Memory B cell (primary cell): ENCODE measurements around the gene ZNF609.

Source experiments
- ATAC-seq: fragments of 150-1000 bp; cut with Tn5 transposase; 2 replicates; pipeline ENCODE4 v1.10.0; 2021; ENCODE audit warnings: low read depth, mild to moderate bottlenecking, moderate library complexity
- DNase-seq, 2 donors: peaks; one replicate each; pipeline ENCODE4 v3.0.0; 2022; ENCODE audit warnings: low spot score in 2 of 2
- H3K27ac Mint-ChIP-seq: one replicate; pipeline ENCODE4 v1.8.0; 2022; ENCODE audit warnings: mild to moderate bottlenecking, moderate library complexity, mixed read lengths
- H3K27me3 Mint-ChIP-seq: one replicate; pipeline ENCODE4 v1.8.0; 2022; ENCODE audit warnings: mixed read lengths
- H3K36me3 Mint-ChIP-seq: one replicate; pipeline ENCODE4 v1.8.0; 2022; ENCODE audit warnings: mild to moderate bottlenecking, mixed read lengths
- H3K4me1 Mint-ChIP-seq: one replicate; pipeline ENCODE4 v1.8.0; 2022; ENCODE audit warnings: mixed read lengths
- H3K4me3 Mint-ChIP-seq: one replicate; pipeline ENCODE4 v1.8.0; 2022; ENCODE audit warnings: mild to moderate bottlenecking, moderate library complexity, mixed read lengths
- H3K9me3 Mint-ChIP-seq: one replicate; pipeline ENCODE4 v1.8.0; 2022; ENCODE audit warnings: mixed read lengths

The ZNF609 gene

GRCh38 chr15:64443747-64444621, 16.4 kb upstream of the ZNF609 start:
- DNase-seq (no peak), ATAC-seq (no peak)
- Mint-ChIP-seq H3K9me3 (no peaks in the 10 kb centered on the region), H3K4me1 (peaks cover 10% of the 10 kb centered on the region), H3K27me3 (no peaks in the 10 kb centered on the region), H3K36me3 (peaks cover 19% of the 10 kb centered on the region), H3K4me3 (no peak overlapping the region), H3K27ac (peak overlapping the region; percentile 18)

GRCh38 chr15:64444836-64445235, 15.5 kb upstream of the ZNF609 start:
- peaks cover 18% of the 10 kb centered on the region for H3K36me3 Mint-ChIP-seq
- no peak for DNase-seq
- ATAC-seq = no peak
- peaks cover 10% of the 10 kb centered on the region for H3K4me1 Mint-ChIP-seq
- no peak overlapping the region for H3K4me3 Mint-ChIP-seq
- no peak overlapping the region for H3K27ac Mint-ChIP-seq
- H3K9me3 Mint-ChIP-seq = no peaks in the 10 kb centered on the region
- no peaks in the 10 kb centered on the region for H3K27me3 Mint-ChIP-seq

- peak overlapping the region; percentile 26 for H3K27ac Mint-ChIP-seq
These were observed 12.7 kb upstream of the ZNF609 start for GRCh38 chr15:64447536-64448315.

GRCh38 chr15:64452988-64453688, 7.2 kb upstream of the ZNF609 start:
- Mint-ChIP-seq H3K4me3 (no peak overlapping the region), H3K27ac (peak overlapping the region; percentile 21), H3K36me3 (no peaks in the 10 kb centered on the region), H3K27me3 (no peaks in the 10 kb centered on the region), H3K9me3 (no peaks in the 10 kb centered on the region), H3K4me1 (peaks cover 14% of the 10 kb centered on the region)
- ATAC-seq = no peak
- no peak for DNase-seq

More at GRCh38 chr15:64447536-64448315, 12.7 kb upstream of the ZNF609 start:
- Mint-ChIP-seq H3K27me3 (no peaks in the 10 kb centered on the region), H3K4me1 (peaks cover 8% of the 10 kb centered on the region), H3K4me3 (no peak overlapping the region), H3K9me3 (no peaks in the 10 kb centered on the region), H3K36me3 (peaks cover 13% of the 10 kb centered on the region)
- ATAC-seq = peak; percentile 93
- no peak for DNase-seq

GRCh38 chr15:64453689-64454037, 6.7 kb upstream of the ZNF609 start:
- H3K9me3 Mint-ChIP-seq = no peaks in the 10 kb centered on the region
- H3K4me1 Mint-ChIP-seq = peaks cover 13% of the 10 kb centered on the region
- DNase-seq = no peak
- no peak overlapping the region for H3K4me3 Mint-ChIP-seq
- peak overlapping the region; percentile 21 for H3K27ac Mint-ChIP-seq
- no peaks in the 10 kb centered on the region for H3K36me3 Mint-ChIP-seq
- H3K27me3 Mint-ChIP-seq = no peaks in the 10 kb centered on the region
- no peak for ATAC-seq

GRCh38 chr15:64454282-64454681, 6.1 kb upstream of the ZNF609 start:
- H3K4me1 Mint-ChIP-seq = peaks cover 13% of the 10 kb centered on the region
- no peak overlapping the region for H3K4me3 Mint-ChIP-seq
- H3K27me3 Mint-ChIP-seq = no peaks in the 10 kb centered on the region
- no peak for ATAC-seq
- no peaks in the 10 kb centered on the region for H3K9me3 Mint-ChIP-seq
- H3K27ac Mint-ChIP-seq = no peak overlapping the region
- no peaks in the 10 kb centered on the region for H3K36me3 Mint-ChIP-seq
- DNase-seq = no peak

- Mint-ChIP-seq H3K9me3 (no peaks in the 10 kb centered on the region), H3K4me3 (peak overlapping the region; percentile 6), H3K4me1 (peaks cover 22% of the 10 kb centered on the region), H3K27ac (no peak overlapping the region), H3K36me3 (no peaks in the 10 kb centered on the region), H3K27me3 (no peaks in the 10 kb centered on the region)
- ATAC-seq (peak; percentile 59), DNase-seq (peak in 1 of 2 donors; percentile 9)
These were observed 4.4 kb upstream of the ZNF609 start for GRCh38 chr15:64455961-64456371.

- no peak overlapping the region for H3K4me3 Mint-ChIP-seq
- no peaks in the 10 kb centered on the region for H3K36me3 Mint-ChIP-seq
- peaks cover 27% of the 10 kb centered on the region for H3K4me1 Mint-ChIP-seq
- H3K9me3 Mint-ChIP-seq = no peaks in the 10 kb centered on the region
- no peak overlapping the region for H3K27ac Mint-ChIP-seq
- no peak for DNase-seq
- H3K27me3 Mint-ChIP-seq = no peaks in the 10 kb centered on the region
- no peak for ATAC-seq
These were observed 3.7 kb upstream of the ZNF609 start for GRCh38 chr15:64456634-64457108.

GRCh38 chr15:64459066-64459781, 1.2 kb upstream of the ZNF609 start:
- ATAC-seq (no peak), DNase-seq (no peak)
- H3K27ac Mint-ChIP-seq = peak overlapping the region; percentile 14
- H3K27me3 Mint-ChIP-seq = no peaks in the 10 kb centered on the region
- H3K4me3 Mint-ChIP-seq = peak overlapping the region; percentile 89
- no peaks in the 10 kb centered on the region for H3K9me3 Mint-ChIP-seq
- no peaks in the 10 kb centered on the region for H3K36me3 Mint-ChIP-seq
- peaks cover 35% of the 10 kb centered on the region for H3K4me1 Mint-ChIP-seq

- peak; percentile 40 for ATAC-seq
- H3K36me3 Mint-ChIP-seq = no peaks in the 10 kb centered on the region
- no peaks in the 10 kb centered on the region for H3K9me3 Mint-ChIP-seq
- H3K4me1 Mint-ChIP-seq = peaks cover 39% of the 10 kb centered on the region
- H3K27ac Mint-ChIP-seq = peak overlapping the region; percentile 14
- no peaks in the 10 kb centered on the region for H3K27me3 Mint-ChIP-seq
- H3K4me3 Mint-ChIP-seq = peak overlapping the region; percentile 89
- peak in 1 of 2 donors; percentile 24 for DNase-seq
These were observed 644 bp downstream of the ZNF609 start for GRCh38 chr15:64460724-64461720.

- Mint-ChIP-seq H3K9me3 (no peaks in the 10 kb centered on the region), H3K27ac (peak overlapping the region; percentile 14), H3K36me3 (no peaks in the 10 kb centered on the region), H3K27me3 (no peaks in the 10 kb centered on the region), H3K4me1 (peaks cover 37% of the 10 kb centered on the region), H3K4me3 (peak overlapping the region; percentile 89)
- DNase-seq (no peak), ATAC-seq (peak; percentile 5)
These were observed 1.4 kb downstream of the ZNF609 start for GRCh38 chr15:64461721-64462162.

- Mint-ChIP-seq H3K27me3 (no peaks in the 10 kb centered on the region), H3K27ac (no peak overlapping the region), H3K36me3 (no peaks in the 10 kb centered on the region), H3K9me3 (no peaks in the 10 kb centered on the region), H3K4me1 (peaks cover 41% of the 10 kb centered on the region), H3K4me3 (peak overlapping the region; percentile 89)
- no peak for ATAC-seq
- DNase-seq = no peak
These were observed 2.1 kb downstream of the ZNF609 start for GRCh38 chr15:64462492-64462891.
